OCI-LY7 (cell line): ENCODE results near the gene SFT2D3. TPM values are rescaled to one million over a fixed set of nuclear protein-coding genes. Genes with fewer than 3 reads are reported as not detected.

Experiments used
- BruUV-seq: library from RNA; stranded (reverse); fragments of 400-500 nt; replicated peaks from 2 replicates; lab custom pipeline; 2021; lab: Mats Ljungman, UMichigan
- CTCF ChIA-PET: fragments of 300-600 bp; sonication (Branson Sonifier 250); formaldehyde crosslinking; loops from one replicate; lab custom pipeline; 2022; ENCODE audit warnings: antibody characterized with exemption; ENCODE audit not compliant: unreplicated experiment; lab: Charles Lee
- POLR2A ChIA-PET: fragments of 300-600 bp; sonication (Branson Sonifier 250); formaldehyde crosslinking; loops from one replicate; lab custom pipeline; 2022; ENCODE audit warnings: antibody characterized with exemption; lab: Charles Lee
- DNase-seq: peaks from one replicate; pipeline ENCODE4 v3.0.0-alpha.2; 2015; ENCODE audit warnings: low spot score
- H2AFZ ChIP-seq: fragments of 200-600 bp; sonication (generic), shearing (Covaris generic); 2 replicates; pipeline ENCODE4 v1.6.1; 2014; ENCODE audit warnings: mild to moderate bottlenecking, antibody characterized with exemption, low read length, moderate library complexity
- H3K27ac ChIP-seq: fragments of 200-600 bp; sonication (generic); 2 replicates; pipeline ENCODE4 v1.5.1; 2014; ENCODE audit warnings: mixed run types, low read depth, mild to moderate bottlenecking, moderate library complexity, low read length, inconsistent platforms; ENCODE audit not compliant: poor library complexity, severe bottlenecking
- H3K36me3 ChIP-seq: fragments of 200-600 bp; sonication (generic); 2 replicates; pipeline ENCODE4 v1.6.1; 2014; ENCODE audit warnings: mild to moderate bottlenecking, antibody characterized with exemption, low read length, moderate library complexity, mixed read lengths; ENCODE audit not compliant: insufficient read depth
- H3K4me1 ChIP-seq: fragments of 200-600 bp; sonication (generic); 2 replicates; pipeline ENCODE4 v1.5.1; 2014; ENCODE audit warnings: mild to moderate bottlenecking, low read length; ENCODE audit not compliant: insufficient read depth, poor library complexity, severe bottlenecking
- H3K4me2 ChIP-seq: fragments of 200-600 bp; sonication (generic); 2 replicates; pipeline ENCODE4 v1.6.1; 2014; ENCODE audit warnings: mild to moderate bottlenecking, low read length
- H3K4me3 ChIP-seq: fragments of 200-600 bp; sonication (generic); 2 replicates; pipeline ENCODE4 v1.5.1; 2014; ENCODE audit warnings: mild to moderate bottlenecking, low read depth, low read length; ENCODE audit not compliant: poor library complexity, severe bottlenecking
- H3K79me2 ChIP-seq: fragments of 200-600 bp; sonication (generic); 2 replicates; pipeline ENCODE4 v1.6.1; 2016; ENCODE audit warnings: low read depth, mild to moderate bottlenecking, low read length, moderate library complexity, mixed read lengths; ENCODE audit not compliant: insufficient read depth
- H3K9me2 ChIP-seq: fragments of 200-600 bp; sonication (generic); 2 replicates; pipeline ENCODE4 v1.6.1; 2016; ENCODE audit warnings: mild to moderate bottlenecking, low read length, mixed read lengths; ENCODE audit not compliant: insufficient read depth
- H3K9me3 ChIP-seq: fragments of 200-600 bp; sonication (generic); 2 replicates; pipeline ENCODE4 v1.6.1; 2014; ENCODE audit warnings: mild to moderate bottlenecking, mixed run types, low read length, mixed read lengths
- H4K20me1 ChIP-seq: fragments of 200-600 bp; sonication (generic); 2 replicates; pipeline ENCODE4 v1.6.1; 2014; ENCODE audit warnings: mild to moderate bottlenecking, antibody characterized with exemption, low read length, moderate library complexity, mixed read lengths; ENCODE audit not compliant: insufficient read depth
- EZH2phosphoT487 ChIP-seq: fragments of 200-600 bp; sonication (generic); IDR thresholded peaks from 2 replicates; pipeline ENCODE4 v1.6.1; 2018; ENCODE audit warnings: low read depth, borderline replicate concordance, mild to moderate bottlenecking, mixed run types, antibody characterized with exemption, low read length, moderate library complexity, mixed read lengths
- intact Hi-C: fragments of 100-400 bp; cut with micrococcal nuclease; formaldehyde crosslinking; loops from one replicate; pipeline ENCODE4 v1.10.0; 2022; ENCODE audit not compliant: unreplicated experiment
- total RNA-seq, 2 experiments: library from RNA; depleted of rRNA in 1 of 2; stranded (reverse); fragments of >200 nt in 1 of 2; shearing (Covaris generic) in 1 of 2; gene quantifications; 2 replicates each; pipeline ENCODE4 v1.2.3, GENCODE V29; 2014 to 2022
- TF ChIP-seq, protein P1 (sequence below): fragments of 200-600 bp; sonication (generic); conservative IDR thresholded peaks from 2 replicates; pipeline ENCODE4 v1.5.1; 2014; ENCODE audit warnings: mild to moderate bottlenecking, antibody characterized with exemption, low read length, moderate library complexity, mixed read lengths

The SFT2D3 gene
- total RNA-seq, 2 experiments from 2014 or later: 7.6 to 14.3 TPM

DNA sequence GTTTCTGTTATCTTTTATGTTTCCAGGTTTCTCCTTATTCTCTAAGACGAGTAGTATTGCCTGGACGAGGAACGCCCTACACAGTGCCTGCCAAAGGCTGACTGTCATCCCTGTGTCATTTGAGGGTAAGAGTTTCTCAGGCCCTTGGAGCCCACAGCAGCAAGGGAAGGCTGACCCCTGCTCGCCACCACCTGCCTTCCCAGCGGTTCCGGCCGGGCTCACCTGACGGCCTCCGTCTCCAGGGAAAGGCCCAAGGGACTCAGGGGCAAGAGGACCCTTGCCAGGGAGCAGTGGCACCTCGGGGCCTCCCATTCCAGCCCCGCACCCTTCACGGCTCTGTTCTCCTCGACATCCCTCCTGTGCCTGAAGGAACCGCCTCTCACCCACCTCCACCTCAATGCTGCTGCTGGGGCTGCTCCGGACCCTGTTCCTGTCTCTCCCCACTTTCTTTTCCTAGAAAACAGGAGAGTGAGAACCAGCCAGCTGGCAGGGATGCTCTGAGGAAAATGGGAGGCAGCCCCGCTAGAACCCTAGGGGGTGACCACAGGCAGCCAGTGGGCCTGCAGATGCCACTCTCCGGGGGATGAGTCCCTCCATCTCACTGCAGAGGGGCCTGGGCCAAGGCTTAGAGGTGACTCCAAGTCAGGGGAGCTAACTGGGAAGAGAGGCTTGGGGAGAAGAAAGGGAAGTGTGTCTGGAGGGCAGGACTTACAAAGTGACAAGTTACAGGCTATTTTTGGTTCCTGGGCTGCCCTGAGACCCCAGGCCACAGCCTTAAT lies 27.8 kb upstream of the SFT2D3 start:
- Histone ChIP-seq H3K36me3 (no peaks in the 10 kb centered on the region), H3K9me2 (no peaks in the 10 kb centered on the region), H2AFZ (no peak overlapping the region), H3K27ac (no peak overlapping the region), H3K9me3 (no peaks in the 10 kb centered on the region), H3K79me2 (no peaks in the 10 kb centered on the region), H4K20me1 (no peaks in the 10 kb centered on the region), H3K4me2 (no peak overlapping the region), H3K4me1 (no peaks in the 10 kb centered on the region), H3K4me3 (no peak overlapping the region)
- no peak for TF ChIP-seq EZH2phosphoT487
- TF ChIP-seq, protein P1, sequence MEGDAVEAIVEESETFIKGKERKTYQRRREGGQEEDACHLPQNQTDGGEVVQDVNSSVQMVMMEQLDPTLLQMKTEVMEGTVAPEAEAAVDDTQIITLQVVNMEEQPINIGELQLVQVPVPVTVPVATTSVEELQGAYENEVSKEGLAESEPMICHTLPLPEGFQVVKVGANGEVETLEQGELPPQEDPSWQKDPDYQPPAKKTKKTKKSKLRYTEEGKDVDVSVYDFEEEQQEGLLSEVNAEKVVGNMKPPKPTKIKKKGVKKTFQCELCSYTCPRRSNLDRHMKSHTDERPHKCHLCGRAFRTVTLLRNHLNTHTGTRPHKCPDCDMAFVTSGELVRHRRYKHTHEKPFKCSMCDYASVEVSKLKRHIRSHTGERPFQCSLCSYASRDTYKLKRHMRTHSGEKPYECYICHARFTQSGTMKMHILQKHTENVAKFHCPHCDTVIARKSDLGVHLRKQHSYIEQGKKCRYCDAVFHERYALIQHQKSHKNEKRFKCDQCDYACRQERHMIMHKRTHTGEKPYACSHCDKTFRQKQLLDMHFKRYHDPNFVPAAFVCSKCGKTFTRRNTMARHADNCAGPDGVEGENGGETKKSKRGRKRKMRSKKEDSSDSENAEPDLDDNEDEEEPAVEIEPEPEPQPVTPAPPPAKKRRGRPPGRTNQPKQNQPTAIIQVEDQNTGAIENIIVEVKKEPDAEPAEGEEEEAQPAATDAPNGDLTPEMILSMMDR: no peak
- BruUV-seq: no TSS peak
- CTCF ChIA-PET: no interaction called here
- POLR2A ChIA-PET: no interaction called here
- intact Hi-C loops: no loop called here
- no peak for DNase-seq

DNA sequence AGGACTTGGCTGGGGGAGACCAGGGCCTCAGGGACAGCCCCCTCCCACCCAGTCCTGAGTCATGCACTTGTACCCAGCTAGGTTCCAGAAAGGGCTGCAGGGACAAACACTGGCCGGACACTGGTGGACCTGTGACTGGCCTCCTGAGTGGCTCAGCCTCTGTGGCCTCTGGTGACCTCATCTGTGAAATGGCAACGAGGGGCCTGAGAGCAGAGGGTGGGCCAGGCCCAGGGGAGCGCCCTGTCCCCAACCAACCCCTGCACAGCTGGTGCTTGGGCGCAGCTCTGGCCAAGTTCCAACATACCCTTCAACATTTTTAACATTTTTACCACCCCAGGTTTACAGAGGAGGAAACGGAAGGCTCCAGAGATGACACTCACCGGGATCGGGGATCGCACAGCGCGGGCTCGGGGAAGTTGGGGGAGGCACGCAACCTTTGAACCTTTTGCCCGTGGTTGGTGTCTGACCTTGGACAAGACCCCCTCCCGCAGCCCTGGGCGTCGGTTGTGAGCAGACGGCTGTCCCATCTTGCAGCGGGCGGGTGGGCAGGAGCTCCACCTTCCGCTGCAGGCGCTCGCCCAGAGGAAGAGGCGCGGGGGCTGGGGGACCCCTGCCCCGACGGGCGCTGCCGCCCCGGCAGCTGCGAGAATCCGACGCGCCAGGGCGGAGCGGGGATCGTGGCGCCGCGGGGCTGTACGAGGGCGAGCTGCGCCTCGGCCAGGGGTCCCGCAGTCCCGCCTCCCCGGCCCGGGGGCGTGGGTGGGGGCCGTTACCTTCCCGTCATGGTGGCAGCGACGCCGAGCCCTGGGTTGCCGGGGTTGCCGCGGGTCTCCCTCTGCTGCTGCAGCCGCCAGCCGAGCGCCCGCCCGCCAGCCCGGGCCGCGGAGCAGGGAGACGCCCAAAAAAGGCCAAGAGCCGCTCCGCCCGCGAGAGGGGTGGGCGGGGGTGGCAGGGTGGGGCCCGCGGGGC lies 26.8 kb upstream of the SFT2D3 start:
- Histone ChIP-seq H2AFZ (no peak overlapping the region), H4K20me1 (no peaks in the 10 kb centered on the region), H3K4me1 (no peaks in the 10 kb centered on the region), H3K79me2 (no peaks in the 10 kb centered on the region), H3K4me3 (no peak overlapping the region), H3K27ac (no peak overlapping the region), H3K9me2 (no peaks in the 10 kb centered on the region), H3K9me3 (no peaks in the 10 kb centered on the region), H3K4me2 (no peak overlapping the region), H3K36me3 (no peaks in the 10 kb centered on the region)
- TF ChIP-seq EZH2phosphoT487: no peak
- TF ChIP-seq, protein P1: no peak
- DNase-seq: no peak
- no TSS peak for BruUV-seq
- ChIA-PET POLR2A (interaction anchor here (0.6 kb wide), 1 partner anchor 654 kb away, joined by 3 read pairs; no protein-coding TSS in a partner anchor), CTCF (no interaction called here)
- intact Hi-C loops: no loop called here
